ENCODE data around the gene RAC3.

The RAC3 gene

GRCh38 chr17:82008941-82009405 lies 22.5 kb upstream of the RAC3 start:
- H3K4me1 ChIP-seq (ENCODE audit: control insufficient read depth, insufficient read depth, low read length), result peaks cover 15% of the 10 kb centered on the region
- no peaks in the 10 kb centered on the region for H3K9me3 ChIP-seq (ENCODE audit: control insufficient read depth, low read length)
- H3K9ac ChIP-seq (ENCODE audit: low read length), result no peak overlapping the region
- no peaks in the 10 kb centered on the region for H3K27me3 ChIP-seq (replicated peaks; ENCODE audit: control insufficient read depth, insufficient read depth, low read length)
- DNase-seq (ENCODE audit: low read depth), result no peak
- H3K4me3 ChIP-seq (ENCODE audit: low read length), result no peak overlapping the region
- H3K36me3 ChIP-seq (ENCODE audit: control insufficient read depth, insufficient read depth, low read length, severe bottlenecking), result peaks cover 4% of the 10 kb centered on the region

GRCh38 chr17:82009413-82009812 lies 22.1 kb upstream of the RAC3 start:
- Histone ChIP-seq H3K36me3 (ENCODE audit: control insufficient read depth, insufficient read depth, low read length, severe bottlenecking) (peaks cover 4% of the 10 kb centered on the region), H3K4me1 (ENCODE audit: control insufficient read depth, insufficient read depth, low read length) (peaks cover 10% of the 10 kb centered on the region), H3K9me3 (ENCODE audit: control insufficient read depth, low read length) (no peaks in the 10 kb centered on the region), H3K9ac (ENCODE audit: low read length) (no peak overlapping the region), H3K27me3 (replicated peaks; ENCODE audit: control insufficient read depth, insufficient read depth, low read length) (no peaks in the 10 kb centered on the region), H3K4me3 (ENCODE audit: low read length) (no peak overlapping the region)
- DNase-seq (ENCODE audit: low read depth), result no peak

GRCh38 chr17:82010575-82011525 lies 20.6 kb upstream of the RAC3 start:
- H3K27me3 ChIP-seq (replicated peaks; ENCODE audit: control insufficient read depth, insufficient read depth, low read length), result no peaks in the 10 kb centered on the region
- no peak for DNase-seq (ENCODE audit: low read depth)
- H3K9ac ChIP-seq (ENCODE audit: low read length), result no peak overlapping the region
- H3K4me3 ChIP-seq (ENCODE audit: low read length), result no peak overlapping the region
- H3K9me3 ChIP-seq (ENCODE audit: control insufficient read depth, low read length), result no peaks in the 10 kb centered on the region
- peaks cover 4% of the 10 kb centered on the region for H3K36me3 ChIP-seq (ENCODE audit: control insufficient read depth, insufficient read depth, low read length, severe bottlenecking)
- H3K4me1 ChIP-seq (ENCODE audit: control insufficient read depth, insufficient read depth, low read length), result peaks cover 8% of the 10 kb centered on the region

- Histone ChIP-seq H3K9ac (ENCODE audit: low read length) (no peak overlapping the region), H3K4me1 (ENCODE audit: control insufficient read depth, insufficient read depth, low read length) (no peaks in the 10 kb centered on the region), H3K9me3 (ENCODE audit: control insufficient read depth, low read length) (no peaks in the 10 kb centered on the region), H3K27me3 (replicated peaks; ENCODE audit: control insufficient read depth, insufficient read depth, low read length) (no peaks in the 10 kb centered on the region), H3K4me3 (ENCODE audit: low read length) (no peak overlapping the region), H3K36me3 (ENCODE audit: control insufficient read depth, insufficient read depth, low read length, severe bottlenecking) (peaks cover 4% of the 10 kb centered on the region)
- no peak for DNase-seq (ENCODE audit: low read depth)
Observed at GRCh38 chr17:82011617-82012187, 19.8 kb upstream of the RAC3 start.

- Histone ChIP-seq H3K9me3 (ENCODE audit: control insufficient read depth, low read length) (no peaks in the 10 kb centered on the region), H3K36me3 (ENCODE audit: control insufficient read depth, insufficient read depth, low read length, severe bottlenecking) (peaks cover 4% of the 10 kb centered on the region), H3K9ac (ENCODE audit: low read length) (no peak overlapping the region), H3K27me3 (replicated peaks; ENCODE audit: control insufficient read depth, insufficient read depth, low read length) (no peaks in the 10 kb centered on the region), H3K4me3 (ENCODE audit: low read length) (no peak overlapping the region), H3K4me1 (ENCODE audit: control insufficient read depth, insufficient read depth, low read length) (no peaks in the 10 kb centered on the region)
- no peak for DNase-seq (ENCODE audit: low read depth)
Observed at GRCh38 chr17:82012261-82012639, 19.2 kb upstream of the RAC3 start.

- Histone ChIP-seq H3K36me3 (ENCODE audit: control insufficient read depth, insufficient read depth, low read length, severe bottlenecking) (peaks cover 4% of the 10 kb centered on the region), H3K9ac (ENCODE audit: low read length) (no peak overlapping the region), H3K27me3 (replicated peaks; ENCODE audit: control insufficient read depth, insufficient read depth, low read length) (no peaks in the 10 kb centered on the region), H3K4me1 (ENCODE audit: control insufficient read depth, insufficient read depth, low read length) (no peaks in the 10 kb centered on the region), H3K9me3 (ENCODE audit: control insufficient read depth, low read length) (no peaks in the 10 kb centered on the region), H3K4me3 (ENCODE audit: low read length) (no peak overlapping the region)
- no peak for DNase-seq (ENCODE audit: low read depth)
Observed at GRCh38 chr17:82012640-82013295, 18.7 kb upstream of the RAC3 start.

- Histone ChIP-seq H3K9me3 (ENCODE audit: control insufficient read depth, low read length) (no peaks in the 10 kb centered on the region), H3K27me3 (replicated peaks; ENCODE audit: control insufficient read depth, insufficient read depth, low read length) (no peaks in the 10 kb centered on the region), H3K4me1 (ENCODE audit: control insufficient read depth, insufficient read depth, low read length) (no peaks in the 10 kb centered on the region), H3K9ac (ENCODE audit: low read length) (no peak overlapping the region), H3K36me3 (ENCODE audit: control insufficient read depth, insufficient read depth, low read length, severe bottlenecking) (peaks cover 4% of the 10 kb centered on the region), H3K4me3 (ENCODE audit: low read length) (no peak overlapping the region)
- no peak for DNase-seq (ENCODE audit: low read depth)
Observed at GRCh38 chr17:82013341-82013740, 18.1 kb upstream of the RAC3 start.

- Histone ChIP-seq H3K9ac (ENCODE audit: low read length) (no peak overlapping the region), H3K4me1 (ENCODE audit: control insufficient read depth, insufficient read depth, low read length) (no peaks in the 10 kb centered on the region), H3K36me3 (ENCODE audit: control insufficient read depth, insufficient read depth, low read length, severe bottlenecking) (peaks cover 4% of the 10 kb centered on the region), H3K4me3 (ENCODE audit: low read length) (no peak overlapping the region), H3K27me3 (replicated peaks; ENCODE audit: control insufficient read depth, insufficient read depth, low read length) (no peaks in the 10 kb centered on the region), H3K9me3 (ENCODE audit: control insufficient read depth, low read length) (no peaks in the 10 kb centered on the region)
- DNase-seq (ENCODE audit: low read depth), result no peak
Observed at GRCh38 chr17:82013772-82014321, 17.6 kb upstream of the RAC3 start.

- no peaks in the 10 kb centered on the region for H3K4me1 ChIP-seq (ENCODE audit: control insufficient read depth, insufficient read depth, low read length)
- H3K4me3 ChIP-seq (ENCODE audit: low read length), result no peak overlapping the region
- H3K36me3 ChIP-seq (ENCODE audit: control insufficient read depth, insufficient read depth, low read length, severe bottlenecking), result peaks cover 4% of the 10 kb centered on the region
- H3K27me3 ChIP-seq (replicated peaks; ENCODE audit: control insufficient read depth, insufficient read depth, low read length), result no peaks in the 10 kb centered on the region
- DNase-seq (ENCODE audit: low read depth), result no peak
- H3K9ac ChIP-seq (ENCODE audit: low read length), result no peak overlapping the region
- no peaks in the 10 kb centered on the region for H3K9me3 ChIP-seq (ENCODE audit: control insufficient read depth, low read length)
Observed at GRCh38 chr17:82014432-82014831, 17.0 kb upstream of the RAC3 start.

GRCh38 chr17:82014971-82015310 lies 16.5 kb upstream of the RAC3 start:
- Histone ChIP-seq H3K27me3 (replicated peaks; ENCODE audit: control insufficient read depth, insufficient read depth, low read length) (no peaks in the 10 kb centered on the region), H3K9me3 (ENCODE audit: control insufficient read depth, low read length) (no peaks in the 10 kb centered on the region), H3K4me1 (ENCODE audit: control insufficient read depth, insufficient read depth, low read length) (no peaks in the 10 kb centered on the region), H3K9ac (ENCODE audit: low read length) (no peak overlapping the region), H3K36me3 (ENCODE audit: control insufficient read depth, insufficient read depth, low read length, severe bottlenecking) (peaks cover 4% of the 10 kb centered on the region), H3K4me3 (ENCODE audit: low read length) (no peak overlapping the region)
- DNase-seq (ENCODE audit: low read depth), result no peak

GRCh38 chr17:82015311-82015971 lies 16.0 kb upstream of the RAC3 start:
- no peak for DNase-seq (ENCODE audit: low read depth)
- no peak overlapping the region for H3K9ac ChIP-seq (ENCODE audit: low read length)

More at GRCh38 chr17:82015311-82015971, 16.0 kb upstream of the RAC3 start:
- peaks cover 4% of the 10 kb centered on the region for H3K36me3 ChIP-seq (ENCODE audit: control insufficient read depth, insufficient read depth, low read length, severe bottlenecking)
- no peaks in the 10 kb centered on the region for H3K9me3 ChIP-seq (ENCODE audit: control insufficient read depth, low read length)
- no peaks in the 10 kb centered on the region for H3K4me1 ChIP-seq (ENCODE audit: control insufficient read depth, insufficient read depth, low read length)
- H3K27me3 ChIP-seq (replicated peaks; ENCODE audit: control insufficient read depth, insufficient read depth, low read length), result no peaks in the 10 kb centered on the region
- H3K4me3 ChIP-seq (ENCODE audit: low read length), result no peak overlapping the region
